ENCODE results near the gene KRT74. TPM values are rescaled to one million over a fixed set of nuclear protein-coding genes. Genes with fewer than 3 reads are reported as not detected.

KRT74 gene
- total and polyA plus RNA-seq, 4 donors: not detected

DNA sequence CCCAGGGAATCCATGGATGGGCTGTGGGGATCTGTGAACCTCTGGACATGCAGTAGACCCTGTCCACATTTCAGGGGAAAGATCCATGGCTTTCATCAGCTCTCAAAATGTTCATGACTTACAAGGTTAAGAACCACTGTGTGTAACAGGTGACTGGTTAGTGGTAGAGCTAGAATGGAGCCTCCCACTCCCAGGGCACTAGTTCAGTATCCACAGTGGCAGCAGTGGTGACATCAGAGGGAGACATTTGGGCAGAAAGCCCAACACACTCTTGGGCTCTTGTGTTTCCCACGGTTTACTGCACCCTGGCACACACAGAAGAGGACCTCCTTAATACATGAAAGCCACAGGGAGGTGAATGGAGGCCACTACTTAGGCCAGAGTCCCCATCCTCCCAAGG, 9.1 kb downstream of the KRT74 start (continued):
- TF ChIP-seq SP1 (IDR thresholded peaks at IDR 0.05): no peak

DNA sequence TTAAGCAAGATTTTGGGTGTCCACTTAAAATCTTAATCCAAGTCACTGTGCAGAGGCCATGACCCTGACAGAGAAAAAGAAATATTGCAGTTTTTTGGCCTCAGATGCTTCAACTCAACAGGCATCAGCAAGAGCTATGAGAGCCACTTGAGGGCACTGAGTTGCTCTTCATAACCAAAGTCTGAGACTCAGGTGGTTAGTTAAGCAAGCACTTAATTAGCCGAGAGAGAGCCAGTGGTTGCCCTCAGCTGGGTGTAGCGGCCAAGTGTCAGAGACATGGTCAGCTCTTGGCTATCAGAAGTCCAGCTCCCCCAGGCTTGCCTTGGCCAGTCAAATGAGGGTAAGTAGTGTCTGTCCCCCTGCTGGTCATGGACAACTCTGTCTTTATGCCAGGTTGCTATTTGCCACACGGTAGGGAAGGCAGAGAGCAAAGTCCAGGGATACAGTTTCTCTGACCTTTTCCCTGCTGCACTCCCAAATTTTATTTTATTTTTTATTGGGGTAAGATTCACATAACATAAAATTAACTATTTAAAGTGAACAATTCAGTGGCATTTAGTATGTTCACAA, 11.7 kb downstream of the KRT74 start:
- H3K27me3 ChIP-seq (ENCODE audit: control insufficient read depth in 4 of 4, insufficient read depth in 4 of 4, low read length in 3 of 4): no peaks in the 10 kb centered on the region
- TF ChIP-seq, protein P1, sequence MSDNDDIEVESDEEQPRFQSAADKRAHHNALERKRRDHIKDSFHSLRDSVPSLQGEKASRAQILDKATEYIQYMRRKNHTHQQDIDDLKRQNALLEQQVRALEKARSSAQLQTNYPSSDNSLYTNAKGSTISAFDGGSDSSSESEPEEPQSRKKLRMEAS (IDR thresholded peaks at IDR 0.05): no peak
- TF ChIP-seq FOXA2 (IDR thresholded peaks at IDR 0.05): no peak
- peak; percentile 10 to 28 for TF ChIP-seq RXRA (IDR thresholded peaks at IDR 0.05)
- no peak for TF ChIP-seq JUND (IDR thresholded peaks at IDR 0.05)
- no peak for TF ChIP-seq TAF1 (conservative IDR thresholded peaks at IDR 0.05)
- TF ChIP-seq YY1 (IDR thresholded peaks at IDR 0.05): no peak
- TF ChIP-seq, protein P2, sequence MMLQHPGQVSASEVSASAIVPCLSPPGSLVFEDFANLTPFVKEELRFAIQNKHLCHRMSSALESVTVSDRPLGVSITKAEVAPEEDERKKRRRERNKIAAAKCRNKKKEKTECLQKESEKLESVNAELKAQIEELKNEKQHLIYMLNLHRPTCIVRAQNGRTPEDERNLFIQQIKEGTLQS (IDR thresholded peaks at IDR 0.05): no peak
- TF ChIP-seq, protein P3, sequence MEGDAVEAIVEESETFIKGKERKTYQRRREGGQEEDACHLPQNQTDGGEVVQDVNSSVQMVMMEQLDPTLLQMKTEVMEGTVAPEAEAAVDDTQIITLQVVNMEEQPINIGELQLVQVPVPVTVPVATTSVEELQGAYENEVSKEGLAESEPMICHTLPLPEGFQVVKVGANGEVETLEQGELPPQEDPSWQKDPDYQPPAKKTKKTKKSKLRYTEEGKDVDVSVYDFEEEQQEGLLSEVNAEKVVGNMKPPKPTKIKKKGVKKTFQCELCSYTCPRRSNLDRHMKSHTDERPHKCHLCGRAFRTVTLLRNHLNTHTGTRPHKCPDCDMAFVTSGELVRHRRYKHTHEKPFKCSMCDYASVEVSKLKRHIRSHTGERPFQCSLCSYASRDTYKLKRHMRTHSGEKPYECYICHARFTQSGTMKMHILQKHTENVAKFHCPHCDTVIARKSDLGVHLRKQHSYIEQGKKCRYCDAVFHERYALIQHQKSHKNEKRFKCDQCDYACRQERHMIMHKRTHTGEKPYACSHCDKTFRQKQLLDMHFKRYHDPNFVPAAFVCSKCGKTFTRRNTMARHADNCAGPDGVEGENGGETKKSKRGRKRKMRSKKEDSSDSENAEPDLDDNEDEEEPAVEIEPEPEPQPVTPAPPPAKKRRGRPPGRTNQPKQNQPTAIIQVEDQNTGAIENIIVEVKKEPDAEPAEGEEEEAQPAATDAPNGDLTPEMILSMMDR (IDR thresholded peaks at IDR 0.05; ENCODE audit: low read depth, low read length, missing input control): peak; percentile 31
- TF ChIP-seq RAD21 (IDR thresholded peaks at IDR 0.05): peak; percentile 38 to 55
- TF ChIP-seq FOXA1 (IDR thresholded peaks at IDR 0.05): no peak
- TF ChIP-seq, protein P4, sequence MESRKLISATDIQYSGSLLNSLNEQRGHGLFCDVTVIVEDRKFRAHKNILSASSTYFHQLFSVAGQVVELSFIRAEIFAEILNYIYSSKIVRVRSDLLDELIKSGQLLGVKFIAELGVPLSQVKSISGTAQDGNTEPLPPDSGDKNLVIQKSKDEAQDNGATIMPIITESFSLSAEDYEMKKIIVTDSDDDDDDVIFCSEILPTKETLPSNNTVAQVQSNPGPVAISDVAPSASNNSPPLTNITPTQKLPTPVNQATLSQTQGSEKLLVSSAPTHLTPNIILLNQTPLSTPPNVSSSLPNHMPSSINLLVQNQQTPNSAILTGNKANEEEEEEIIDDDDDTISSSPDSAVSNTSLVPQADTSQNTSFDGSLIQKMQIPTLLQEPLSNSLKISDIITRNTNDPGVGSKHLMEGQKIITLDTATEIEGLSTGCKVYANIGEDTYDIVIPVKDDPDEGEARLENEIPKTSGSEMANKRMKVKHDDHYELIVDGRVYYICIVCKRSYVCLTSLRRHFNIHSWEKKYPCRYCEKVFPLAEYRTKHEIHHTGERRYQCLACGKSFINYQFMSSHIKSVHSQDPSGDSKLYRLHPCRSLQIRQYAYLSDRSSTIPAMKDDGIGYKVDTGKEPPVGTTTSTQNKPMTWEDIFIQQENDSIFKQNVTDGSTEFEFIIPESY (IDR thresholded peaks at IDR 0.05): no peak
- peak; percentile 52 for TF ChIP-seq HNF4G (IDR thresholded peaks at IDR 0.05)
- TF ChIP-seq HNF4A (conservative IDR thresholded peaks at IDR 0.05): peak; percentile 78 to 88
- TF ChIP-seq SP1 (IDR thresholded peaks at IDR 0.05): peak; percentile 54
- TF ChIP-seq, protein P5, sequence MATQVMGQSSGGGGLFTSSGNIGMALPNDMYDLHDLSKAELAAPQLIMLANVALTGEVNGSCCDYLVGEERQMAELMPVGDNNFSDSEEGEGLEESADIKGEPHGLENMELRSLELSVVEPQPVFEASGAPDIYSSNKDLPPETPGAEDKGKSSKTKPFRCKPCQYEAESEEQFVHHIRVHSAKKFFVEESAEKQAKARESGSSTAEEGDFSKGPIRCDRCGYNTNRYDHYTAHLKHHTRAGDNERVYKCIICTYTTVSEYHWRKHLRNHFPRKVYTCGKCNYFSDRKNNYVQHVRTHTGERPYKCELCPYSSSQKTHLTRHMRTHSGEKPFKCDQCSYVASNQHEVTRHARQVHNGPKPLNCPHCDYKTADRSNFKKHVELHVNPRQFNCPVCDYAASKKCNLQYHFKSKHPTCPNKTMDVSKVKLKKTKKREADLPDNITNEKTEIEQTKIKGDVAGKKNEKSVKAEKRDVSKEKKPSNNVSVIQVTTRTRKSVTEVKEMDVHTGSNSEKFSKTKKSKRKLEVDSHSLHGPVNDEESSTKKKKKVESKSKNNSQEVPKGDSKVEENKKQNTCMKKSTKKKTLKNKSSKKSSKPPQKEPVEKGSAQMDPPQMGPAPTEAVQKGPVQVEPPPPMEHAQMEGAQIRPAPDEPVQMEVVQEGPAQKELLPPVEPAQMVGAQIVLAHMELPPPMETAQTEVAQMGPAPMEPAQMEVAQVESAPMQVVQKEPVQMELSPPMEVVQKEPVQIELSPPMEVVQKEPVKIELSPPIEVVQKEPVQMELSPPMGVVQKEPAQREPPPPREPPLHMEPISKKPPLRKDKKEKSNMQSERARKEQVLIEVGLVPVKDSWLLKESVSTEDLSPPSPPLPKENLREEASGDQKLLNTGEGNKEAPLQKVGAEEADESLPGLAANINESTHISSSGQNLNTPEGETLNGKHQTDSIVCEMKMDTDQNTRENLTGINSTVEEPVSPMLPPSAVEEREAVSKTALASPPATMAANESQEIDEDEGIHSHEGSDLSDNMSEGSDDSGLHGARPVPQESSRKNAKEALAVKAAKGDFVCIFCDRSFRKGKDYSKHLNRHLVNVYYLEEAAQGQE (IDR thresholded peaks at IDR 0.05): no peak
- no peak for TF ChIP-seq NR2F2 (IDR thresholded peaks at IDR 0.05)
- TF ChIP-seq EGR1 (IDR thresholded peaks at IDR 0.05; ENCODE audit: low read depth in 2 of 2): no peak
- TF ChIP-seq GABPA (IDR thresholded peaks at IDR 0.05 in 1 of 2, conservative IDR thresholded peaks at IDR 0.05 in 1 of 2): no peak
- no peak for DNase-seq (ENCODE audit: low spot score)
- H3K4me1 ChIP-seq (ENCODE audit: control insufficient read depth in 4 of 4, insufficient read depth in 4 of 4, low read length in 3 of 4): peaks cover 0 to 6% (median 0%) of the 10 kb centered on the region in 4 donors
- H3K36me3 ChIP-seq (ENCODE audit: control insufficient read depth in 4 of 4, insufficient read depth in 3 of 4, low read depth in 1 of 4, low read length in 3 of 4): no peaks in the 10 kb centered on the region
- no peak overlapping the region for H3K4me3 ChIP-seq (ENCODE audit: low read depth in 1 of 3, low read length in 3 of 3)
- no peak overlapping the region for H3K27ac ChIP-seq (ENCODE audit: low read depth in 1 of 2, low read length in 2 of 2)
- no peaks in the 10 kb centered on the region for H3K9me3 ChIP-seq (ENCODE audit: control insufficient read depth in 4 of 4, low read length in 3 of 4)
- 44% methylated on average over 3 of the region's 3 CpGs for WGBS
- no peak overlapping the region for H3K9ac ChIP-seq (ENCODE audit: low read depth in 1 of 2, low read length in 2 of 2)

Measured in liver (tissue), 9 donors.